ENCODE measurements around the gene SLC7A5. TPM values are rescaled to one million over a fixed set of nuclear protein-coding genes. Genes with fewer than 3 reads are reported as not detected.
A peak's percentile ranks its signal among the peaks of the same experiment; 100 is the strongest.

Gene SLC7A5
- total and polyA plus RNA-seq, 12 donors = 1.2 to 15.3 (median 4.1) TPM

GRCh38 chr16:87845807-87846619, 23.3 kb downstream of the SLC7A5 start:
- ATAC-seq (peak in 6 of 8 donors; percentile 21 to 56 (median 41)), DNase-seq (no peak)
- H3K4me1 ChIP-seq = peaks cover 0 to 21% (median 15%) of the 10 kb centered on the region in 9 donors
- H3K27ac ChIP-seq = no peak overlapping the region
- TF ChIP-seq, protein P1, sequence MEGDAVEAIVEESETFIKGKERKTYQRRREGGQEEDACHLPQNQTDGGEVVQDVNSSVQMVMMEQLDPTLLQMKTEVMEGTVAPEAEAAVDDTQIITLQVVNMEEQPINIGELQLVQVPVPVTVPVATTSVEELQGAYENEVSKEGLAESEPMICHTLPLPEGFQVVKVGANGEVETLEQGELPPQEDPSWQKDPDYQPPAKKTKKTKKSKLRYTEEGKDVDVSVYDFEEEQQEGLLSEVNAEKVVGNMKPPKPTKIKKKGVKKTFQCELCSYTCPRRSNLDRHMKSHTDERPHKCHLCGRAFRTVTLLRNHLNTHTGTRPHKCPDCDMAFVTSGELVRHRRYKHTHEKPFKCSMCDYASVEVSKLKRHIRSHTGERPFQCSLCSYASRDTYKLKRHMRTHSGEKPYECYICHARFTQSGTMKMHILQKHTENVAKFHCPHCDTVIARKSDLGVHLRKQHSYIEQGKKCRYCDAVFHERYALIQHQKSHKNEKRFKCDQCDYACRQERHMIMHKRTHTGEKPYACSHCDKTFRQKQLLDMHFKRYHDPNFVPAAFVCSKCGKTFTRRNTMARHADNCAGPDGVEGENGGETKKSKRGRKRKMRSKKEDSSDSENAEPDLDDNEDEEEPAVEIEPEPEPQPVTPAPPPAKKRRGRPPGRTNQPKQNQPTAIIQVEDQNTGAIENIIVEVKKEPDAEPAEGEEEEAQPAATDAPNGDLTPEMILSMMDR (IDR thresholded peaks at IDR 0.05) = no peak
- H3K27me3 ChIP-seq = no peaks in the 10 kb centered on the region
- no peak overlapping the region for H3K4me3 ChIP-seq
- no peaks in the 10 kb centered on the region for H3K9me3 ChIP-seq
- WGBS, 2 donors = 69 to 73% methylated on average over 31 of the region's 31 CpGs
- intact Hi-C loops (cut with DNase I) = no loop called here
- peaks cover 0 to 44% (median 0%) of the 10 kb centered on the region in 9 donors for H3K36me3 ChIP-seq

DNA sequence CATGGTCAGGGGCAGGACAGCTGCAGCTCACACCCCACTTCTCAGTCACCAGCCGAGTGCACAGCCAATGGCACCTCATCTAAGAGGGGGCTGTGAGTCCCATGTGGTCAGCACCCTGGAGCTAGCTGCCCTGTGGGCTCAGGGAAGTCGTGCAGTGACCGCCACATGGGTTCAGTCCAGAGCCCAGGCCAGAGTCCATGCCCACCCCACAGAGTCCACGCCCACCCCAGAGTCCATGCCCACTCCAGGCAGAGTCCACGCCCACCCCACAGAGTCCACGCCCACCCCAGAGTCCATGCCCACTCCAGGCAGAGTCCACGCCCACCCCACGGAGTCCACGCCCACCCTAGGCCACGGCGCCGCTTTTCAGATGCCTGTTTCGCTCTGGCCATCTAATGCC, 24.1 kb downstream of the SLC7A5 start:
- peaks cover 0 to 20% (median 11%) of the 10 kb centered on the region in 9 donors for H3K4me1 ChIP-seq
- no peak for DNase-seq
- no peaks in the 10 kb centered on the region for H3K27me3 ChIP-seq
- TF ChIP-seq, protein P1 (IDR thresholded peaks at IDR 0.05) = no peak
- intact Hi-C loops (cut with DNase I) = no loop called here
- H3K27ac ChIP-seq = peak overlapping the region in 1 of 10 donors; percentile 10
- H3K36me3 ChIP-seq = peaks cover 0 to 44% (median 0%) of the 10 kb centered on the region in 9 donors
- no peak overlapping the region for H3K4me3 ChIP-seq
- 94% methylated on average over 13 of the region's 13 CpGs for WGBS, 2 donors
- peak in 1 of 8 donors; percentile 6 for ATAC-seq
- no peaks in the 10 kb centered on the region for H3K9me3 ChIP-seq

- Histone ChIP-seq H3K27me3 (no peaks in the 10 kb centered on the region), H3K27ac (peak overlapping the region in 2 of 10 donors; percentile 10 to 25), H3K36me3 (peaks cover 0 to 44% (median 0%) of the 10 kb centered on the region in 9 donors), H3K9me3 (no peaks in the 10 kb centered on the region), H3K4me3 (no peak overlapping the region), H3K4me1 (peaks cover 0 to 16% (median 7%) of the 10 kb centered on the region in 9 donors)
- intact Hi-C loops (cut with DNase I) = no loop called here
- ATAC-seq = no peak
- TF ChIP-seq, protein P1 (IDR thresholded peaks at IDR 0.05) = no peak
- 75 to 91% methylated on average over 13 of the region's 13 CpGs for WGBS, 2 donors
- DNase-seq = no peak
Measured at GRCh38 chr16:87844809-87845208, 24.5 kb downstream of the SLC7A5 start.

DNA sequence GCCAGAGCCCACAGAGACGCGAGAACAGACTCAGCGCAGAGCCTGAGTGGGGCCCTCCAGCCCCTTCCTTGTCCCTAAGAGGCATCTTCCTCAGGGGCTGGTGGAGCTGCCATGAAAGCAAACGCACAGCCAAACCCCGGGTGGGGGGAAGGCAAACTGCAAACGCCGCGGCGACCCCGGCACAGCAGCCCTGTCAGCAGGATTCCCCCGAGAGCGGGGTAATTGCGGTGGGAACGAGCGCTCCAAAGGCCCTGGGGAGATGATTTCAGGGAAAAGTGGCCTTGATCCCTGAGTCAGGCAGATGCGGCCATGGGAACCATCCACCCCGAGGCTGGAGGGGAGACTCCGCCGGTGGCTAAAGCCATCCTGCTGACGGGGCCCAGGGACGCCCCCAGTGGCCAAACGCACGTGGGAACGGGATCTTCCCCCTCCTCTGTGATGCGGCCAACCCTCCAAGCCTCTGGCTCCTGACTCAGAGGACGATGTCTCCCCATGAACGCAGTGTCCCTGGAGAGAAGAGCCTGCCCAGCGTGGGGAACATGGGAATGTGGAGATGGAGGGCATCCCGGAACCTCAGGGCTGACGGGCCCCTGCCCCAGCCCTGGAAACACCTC, 25.1 kb downstream of the SLC7A5 start:
- peak in 7 of 8 donors; percentile 7 to 55 (median 29) for ATAC-seq
- Histone ChIP-seq H3K9me3 (no peaks in the 10 kb centered on the region), H3K27me3 (no peaks in the 10 kb centered on the region), H3K4me3 (no peak overlapping the region), H3K27ac (peak overlapping the region in 2 of 10 donors; percentile 25 to 47), H3K4me1 (peaks cover 0 to 15% (median 6%) of the 10 kb centered on the region in 9 donors), H3K36me3 (peaks cover 0 to 44% (median 0%) of the 10 kb centered on the region in 9 donors)
- DNase-seq = peak; percentile 48 to 65
- intact Hi-C loops (cut with DNase I) = no loop called here
- TF ChIP-seq, protein P1 (IDR thresholded peaks at IDR 0.05) = peak in 2 of 9 donors; percentile 11 to 25
- WGBS, 2 donors = 49 to 69% methylated on average over 30 of the region's 30 CpGs
